GM18498 (cell line): ENCODE data around the gene GPC6.

ENCODE experiments used
- ATAC-seq: cut with Tn5 transposase; IDR thresholded peaks from one replicate; pipeline ENCODE4 v1.9.1; 2021; ENCODE audit warnings: mild to moderate bottlenecking, moderate library complexity; ENCODE audit not compliant: unreplicated experiment

Gene GPC6

GRCh38 chr13:93230261-93230855 is 3.8 kb downstream of the GPC6 start:
- no peak for ATAC-seq

DNA sequence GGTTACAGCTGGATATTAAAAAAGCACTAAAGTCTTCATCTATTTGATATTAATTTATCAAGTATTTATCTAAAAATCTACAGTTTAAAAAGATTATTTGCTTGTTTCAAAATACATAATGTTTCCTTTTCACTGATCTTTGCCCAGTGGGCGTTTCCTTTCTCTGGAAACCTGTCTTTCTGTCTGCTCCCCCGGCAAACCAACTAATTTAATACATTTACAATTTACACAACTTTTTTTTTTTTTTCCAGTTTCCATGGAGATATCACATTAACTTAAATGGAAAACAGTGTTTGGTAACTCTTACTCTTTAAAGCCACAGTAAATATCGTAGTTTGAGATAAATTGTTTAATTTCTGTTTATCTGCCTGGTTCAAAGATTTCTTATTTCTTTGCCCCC is 5.3 kb downstream of the GPC6 start:
- ATAC-seq, result no peak

- no peak for ATAC-seq
Observed at GRCh38 chr13:93233997-93234416, 7.4 kb downstream of the GPC6 start.

DNA sequence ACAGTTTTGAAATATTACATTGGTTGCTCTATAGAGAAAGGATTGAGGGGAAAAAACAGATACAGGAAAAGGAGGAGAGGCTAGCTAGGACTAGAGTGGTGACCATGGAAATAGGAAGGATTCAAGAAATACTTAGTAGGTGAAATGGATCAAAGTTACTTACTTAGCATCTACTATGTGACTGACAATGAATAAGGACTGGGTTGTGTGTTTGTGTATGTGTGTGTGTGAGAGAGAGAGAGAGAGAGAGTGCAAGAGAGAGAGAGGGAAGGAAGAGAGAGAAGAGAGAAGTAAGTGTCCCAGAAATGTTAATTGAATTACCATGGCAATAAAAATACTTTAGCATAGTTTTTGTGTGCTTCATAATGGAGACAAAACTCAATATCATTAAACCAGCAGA is 7.9 kb downstream of the GPC6 start:
- ATAC-seq, result no peak

GRCh38 chr13:93235258-93236015 is 8.8 kb downstream of the GPC6 start:
- no peak for ATAC-seq

DNA sequence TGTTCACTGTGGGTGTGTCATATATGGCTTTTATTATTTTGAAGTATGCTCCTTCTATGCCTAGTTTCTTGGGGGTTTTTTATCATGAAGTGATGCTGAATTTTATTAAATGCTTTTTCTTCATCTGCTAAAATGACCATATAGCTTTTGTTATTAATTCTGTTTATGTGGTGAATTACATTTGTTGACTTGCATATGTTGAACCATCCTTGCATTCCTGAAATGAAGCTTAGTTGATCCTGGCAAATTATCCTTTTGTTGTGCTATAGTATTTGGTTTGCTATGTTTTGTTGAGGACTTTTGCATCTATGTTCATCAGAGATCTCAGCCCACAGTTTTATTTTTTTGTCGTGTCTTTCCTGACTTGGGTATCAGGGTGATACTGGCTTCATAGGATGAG is 12.1 kb downstream of the GPC6 start:
- no peak for ATAC-seq

DNA sequence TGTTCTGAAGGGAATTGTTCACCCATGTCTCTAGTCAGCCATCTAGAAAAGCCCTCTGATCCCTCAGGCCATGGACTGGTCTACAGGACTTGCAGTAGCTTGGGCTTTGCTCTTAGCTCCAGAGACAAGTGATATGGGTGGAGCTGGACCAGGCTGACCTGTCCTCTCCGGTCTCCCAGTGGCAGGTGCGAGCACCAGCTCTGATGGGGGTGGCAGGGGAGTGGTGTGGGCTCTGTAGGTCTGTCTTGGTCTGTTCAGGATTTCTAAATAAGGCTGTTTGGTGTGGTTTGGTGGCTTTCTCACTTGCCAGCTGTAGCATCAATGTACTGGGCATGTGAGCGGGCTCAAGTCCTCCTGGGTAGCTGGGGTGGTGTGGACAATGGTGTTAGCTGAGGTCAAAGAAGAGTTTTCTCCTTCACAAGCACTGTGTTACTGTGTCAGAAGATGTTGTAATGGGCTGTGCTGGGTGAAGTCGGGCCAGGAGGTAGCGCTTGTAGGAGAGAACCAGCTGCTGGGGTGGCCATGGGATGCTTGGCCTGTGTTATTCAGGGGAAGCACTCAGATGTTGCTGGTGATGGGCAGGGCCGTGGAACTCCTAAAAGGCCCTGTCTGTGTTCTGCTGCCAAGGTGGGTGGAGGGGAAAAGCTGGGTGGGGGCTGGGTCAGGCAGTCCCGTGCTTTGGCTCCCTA is 16.9 kb downstream of the GPC6 start:
- ATAC-seq, result no peak

- ATAC-seq, result no peak
Observed at GRCh38 chr13:93244141-93244917, 17.7 kb downstream of the GPC6 start.

DNA sequence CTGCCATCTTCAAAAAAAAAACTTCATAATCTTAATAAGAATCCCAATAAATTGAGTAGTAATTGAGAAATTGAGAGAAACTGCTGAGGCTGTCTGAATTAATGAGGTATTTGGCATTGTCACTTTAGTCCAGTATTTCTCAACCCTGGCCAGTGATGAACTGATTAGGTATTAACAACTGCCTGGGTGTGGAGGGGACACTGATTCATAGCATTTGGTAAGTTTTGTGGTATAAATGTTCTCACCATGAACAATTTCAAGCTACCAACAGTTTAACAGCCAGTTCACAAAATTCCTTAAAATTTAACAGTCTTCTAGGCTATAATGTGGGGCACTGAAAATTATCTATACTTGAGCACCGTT is 18.3 kb downstream of the GPC6 start:
- no peak for ATAC-seq

- no peak for ATAC-seq
Observed at GRCh38 chr13:93246069-93246468, 19.5 kb downstream of the GPC6 start.

GRCh38 chr13:93248627-93249047 is 22.0 kb downstream of the GPC6 start:
- no peak for ATAC-seq

DNA sequence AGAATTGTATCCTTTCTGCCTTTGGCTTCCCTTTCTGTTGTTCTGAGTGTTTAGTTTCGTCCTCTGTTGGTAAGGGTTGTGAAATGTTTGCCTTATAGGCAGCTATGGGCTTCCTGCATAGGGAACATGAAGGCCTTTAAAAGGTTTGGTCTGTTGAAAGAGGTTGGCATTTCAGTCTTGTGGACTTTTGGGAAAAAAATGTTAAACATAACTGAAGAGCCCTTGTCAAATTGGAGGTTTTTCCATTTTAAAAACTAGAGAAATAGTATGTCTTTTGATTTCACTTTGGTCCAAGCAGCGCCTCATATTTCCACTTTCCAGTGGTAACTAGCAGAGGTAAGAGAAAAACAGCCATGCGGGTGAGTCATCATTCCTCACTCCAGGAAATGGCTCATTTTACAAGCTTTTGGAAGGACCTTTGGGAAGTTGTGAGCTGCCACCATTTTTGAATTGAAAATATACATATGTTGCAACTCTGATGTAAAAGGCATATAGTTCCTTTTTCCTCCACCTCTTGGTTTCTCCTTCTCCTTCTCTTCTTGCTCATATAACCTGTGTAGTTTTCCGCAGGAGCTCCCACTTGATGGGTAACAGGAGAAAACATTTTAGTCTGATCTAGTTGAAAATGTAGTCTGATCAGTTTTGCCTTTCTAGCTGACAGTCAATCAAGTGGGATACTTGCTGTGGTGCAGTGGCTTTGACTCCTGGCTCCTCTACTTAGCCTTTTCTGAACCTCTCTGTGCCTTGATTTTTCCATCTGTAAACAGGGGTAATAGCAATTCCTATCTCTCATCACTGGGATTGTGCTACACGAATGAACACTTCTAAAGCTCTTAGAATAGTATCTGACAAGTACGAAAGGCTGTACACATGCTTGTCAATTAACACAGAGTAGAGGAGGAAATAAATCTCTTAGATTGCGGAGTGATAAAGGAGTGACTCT is 23.0 kb downstream of the GPC6 start:
- ATAC-seq, result no peak

- no peak for ATAC-seq
Observed at GRCh38 chr13:93254775-93255174, 28.2 kb downstream of the GPC6 start.

DNA sequence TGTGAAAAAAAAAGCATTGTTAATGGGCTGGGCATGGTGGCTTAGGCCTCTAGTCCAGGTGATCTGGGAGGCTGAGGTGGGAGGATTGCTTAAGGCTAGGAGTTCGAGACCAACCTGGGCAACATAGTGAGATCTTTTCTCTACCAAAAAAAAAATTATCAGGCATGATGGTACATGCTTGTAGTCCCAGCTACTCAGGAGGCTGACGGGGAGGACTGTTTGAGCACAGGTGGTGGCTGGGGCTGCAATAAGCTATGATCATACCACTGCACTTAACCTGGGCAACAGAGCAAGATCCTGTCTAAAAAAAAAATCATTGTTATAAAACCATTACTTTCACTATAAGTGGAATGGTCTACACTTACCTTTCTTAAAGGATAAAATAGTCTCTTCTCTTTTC is 30.4 kb downstream of the GPC6 start:
- no peak for ATAC-seq

GRCh38 chr13:93259527-93260080 is 33.0 kb downstream of the GPC6 start:
- no peak for ATAC-seq

- no peak for ATAC-seq
Observed at GRCh38 chr13:93260591-93260990, 34.0 kb downstream of the GPC6 start.

GRCh38 chr13:93262729-93263345 is 36.2 kb downstream of the GPC6 start:
- ATAC-seq, result no peak

DNA sequence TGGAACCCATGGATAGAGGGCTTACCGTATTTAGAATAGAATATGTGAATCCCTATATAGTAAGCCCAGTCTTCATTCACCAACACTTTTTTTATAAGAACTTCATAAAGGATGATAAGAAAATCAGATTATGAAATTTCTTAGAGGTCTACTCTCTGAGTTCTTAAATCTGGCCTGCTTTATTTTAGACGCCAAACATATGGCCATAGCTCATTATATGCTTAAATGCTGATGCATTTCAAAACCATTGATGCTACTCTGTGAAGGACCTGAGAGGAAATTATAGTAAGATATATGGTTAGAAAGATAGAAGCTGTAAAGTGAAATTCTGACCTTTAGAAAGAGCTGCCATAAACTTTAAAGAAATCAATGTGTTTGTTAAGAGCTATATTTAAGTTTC is 38.3 kb downstream of the GPC6 start:
- ATAC-seq, result no peak

DNA sequence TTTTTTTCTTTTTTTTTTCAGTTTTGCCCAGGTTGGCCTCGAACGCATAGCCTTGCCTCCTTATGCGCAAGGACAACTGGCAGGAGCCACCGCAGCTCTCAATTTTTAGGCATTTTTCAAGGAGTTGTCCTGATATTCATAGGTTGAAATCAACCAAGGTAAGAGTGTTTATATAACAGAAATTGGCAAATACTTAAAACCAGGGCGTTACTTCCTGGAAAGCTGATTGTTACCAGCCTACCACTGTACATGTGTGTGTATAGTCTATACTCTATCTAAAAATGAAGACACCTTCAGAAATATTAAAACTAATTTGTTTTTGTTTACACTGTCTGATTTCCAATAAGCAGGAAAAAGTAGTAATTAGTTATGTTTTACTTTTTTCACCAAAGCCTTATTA is 39.2 kb downstream of the GPC6 start:
- no peak for ATAC-seq

GRCh38 chr13:93266681-93267080 is 40.1 kb downstream of the GPC6 start:
- no peak for ATAC-seq
